Activated naive CD8-positive, alpha-beta T cell treated with anti-CD3 and anti-CD28 coated beads, Interleukin-2, amount 50 U/mL, for 16 hours (primary cell): ENCODE data around the gene CFAP52.
A peak's percentile ranks its signal among the peaks of the same experiment; 100 is the strongest.
"Not testable (repeated sequence)": the region's sequence is repeated elsewhere in the genome, so short reads cannot be mapped to it uniquely, and the experiment has no call there.

Experiments
- DNase-seq: peaks from one replicate; pipeline ENCODE4 v3.0.0-alpha.2; 2020; ENCODE audit warnings: low read depth, low spot score

The CFAP52 gene, protein sequence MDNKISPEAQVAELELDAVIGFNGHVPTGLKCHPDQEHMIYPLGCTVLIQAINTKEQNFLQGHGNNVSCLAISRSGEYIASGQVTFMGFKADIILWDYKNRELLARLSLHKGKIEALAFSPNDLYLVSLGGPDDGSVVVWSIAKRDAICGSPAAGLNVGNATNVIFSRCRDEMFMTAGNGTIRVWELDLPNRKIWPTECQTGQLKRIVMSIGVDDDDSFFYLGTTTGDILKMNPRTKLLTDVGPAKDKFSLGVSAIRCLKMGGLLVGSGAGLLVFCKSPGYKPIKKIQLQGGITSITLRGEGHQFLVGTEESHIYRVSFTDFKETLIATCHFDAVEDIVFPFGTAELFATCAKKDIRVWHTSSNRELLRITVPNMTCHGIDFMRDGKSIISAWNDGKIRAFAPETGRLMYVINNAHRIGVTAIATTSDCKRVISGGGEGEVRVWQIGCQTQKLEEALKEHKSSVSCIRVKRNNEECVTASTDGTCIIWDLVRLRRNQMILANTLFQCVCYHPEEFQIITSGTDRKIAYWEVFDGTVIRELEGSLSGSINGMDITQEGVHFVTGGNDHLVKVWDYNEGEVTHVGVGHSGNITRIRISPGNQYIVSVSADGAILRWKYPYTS

DNA sequence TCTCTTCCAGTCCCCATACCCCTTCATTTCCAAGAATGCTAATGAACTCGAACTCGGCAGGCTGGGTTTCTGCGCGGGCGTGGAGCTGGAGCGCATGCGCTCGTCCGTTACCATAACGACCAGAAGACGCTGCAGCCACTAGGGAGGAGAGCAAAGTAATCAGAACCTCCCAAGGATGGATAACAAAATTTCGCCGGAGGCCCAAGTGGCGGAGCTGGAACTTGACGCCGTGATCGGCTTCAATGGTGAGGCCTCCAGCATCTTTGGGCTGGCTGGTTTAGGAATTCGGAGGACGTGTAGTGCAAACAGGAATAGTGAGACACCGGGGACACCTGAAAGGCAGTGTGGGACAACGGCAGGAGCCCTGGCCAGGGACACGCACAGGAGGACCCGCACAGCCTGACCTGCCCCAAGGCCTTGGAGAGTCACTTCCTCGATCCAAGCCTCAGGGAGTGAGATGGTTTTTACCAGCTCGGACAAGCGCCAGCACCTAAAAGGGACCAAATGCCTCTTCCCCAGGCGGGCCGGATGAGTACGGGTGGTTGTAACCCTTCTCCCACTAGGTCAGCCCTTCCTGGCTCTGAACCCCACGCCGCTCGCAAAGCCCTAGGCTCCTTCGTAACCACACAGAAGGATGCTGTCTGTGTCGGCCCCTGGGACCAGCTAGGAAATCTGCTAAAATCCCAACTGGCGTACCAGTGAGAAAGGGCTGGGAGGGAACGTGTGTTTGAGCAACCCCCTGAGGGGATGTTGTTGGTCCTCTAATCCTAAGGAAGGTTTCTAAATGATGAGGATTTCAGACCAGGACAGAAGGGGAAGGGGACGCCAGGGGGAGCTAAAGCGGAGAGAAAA lies at the start of gene CFAP52:
CFAP52 (plus strand) TSS at position 122 of the 852 bp plus-strand sequence; CDS start at position 176, 54 bp downstream.
- DNase-seq: peak; percentile 45

DNA sequence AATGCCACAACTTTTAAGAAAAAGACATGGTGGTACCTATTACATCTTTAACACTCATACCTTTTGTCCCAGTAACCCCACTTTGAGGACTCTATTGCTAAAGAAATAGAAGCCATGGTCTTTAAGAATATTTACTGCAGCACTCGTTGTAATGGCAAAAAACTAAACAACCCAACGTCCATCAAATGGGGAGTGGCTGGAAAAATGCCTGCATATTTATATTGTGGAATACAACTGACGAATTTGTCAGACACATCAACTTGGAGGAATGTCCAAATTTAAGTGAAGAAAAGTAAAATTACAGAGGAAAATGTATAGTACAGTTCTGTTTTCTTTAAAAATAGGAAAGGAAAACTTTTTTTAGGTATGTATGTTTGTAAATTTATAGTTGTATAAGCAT lies 48.7 kb upstream of the CFAP52 start:
- no peak for DNase-seq

DNA sequence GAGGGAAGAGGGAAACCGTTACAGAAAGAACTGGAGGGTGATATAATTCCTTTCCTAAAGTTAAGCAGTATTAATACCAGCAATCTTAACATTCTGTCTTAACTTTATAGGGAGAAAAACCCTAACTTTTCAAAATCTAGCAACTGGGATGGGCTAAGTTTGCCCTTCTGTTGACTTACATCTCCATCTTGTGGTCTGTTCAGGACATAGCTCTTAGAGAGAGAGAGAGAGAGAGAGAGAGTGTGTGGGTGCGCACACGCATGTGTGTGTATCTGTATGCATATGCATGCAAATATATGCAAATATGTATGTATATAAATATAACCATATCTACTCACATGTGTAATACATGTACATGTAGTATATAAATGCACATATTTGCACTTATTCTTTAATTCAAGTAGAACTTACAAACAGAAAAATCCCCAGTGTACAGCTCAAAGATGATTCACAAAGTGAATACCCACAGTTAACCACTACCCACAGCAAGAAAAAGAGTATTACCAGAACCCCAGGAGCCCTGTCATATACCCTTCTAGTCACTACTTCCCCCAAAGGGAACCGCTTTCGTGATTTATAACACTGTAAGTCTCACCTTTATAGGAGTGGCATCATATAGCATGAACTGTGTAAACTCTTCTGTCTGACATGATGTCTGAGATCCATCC lies 47.3 kb upstream of the CFAP52 start:
- no peak for DNase-seq

DNA sequence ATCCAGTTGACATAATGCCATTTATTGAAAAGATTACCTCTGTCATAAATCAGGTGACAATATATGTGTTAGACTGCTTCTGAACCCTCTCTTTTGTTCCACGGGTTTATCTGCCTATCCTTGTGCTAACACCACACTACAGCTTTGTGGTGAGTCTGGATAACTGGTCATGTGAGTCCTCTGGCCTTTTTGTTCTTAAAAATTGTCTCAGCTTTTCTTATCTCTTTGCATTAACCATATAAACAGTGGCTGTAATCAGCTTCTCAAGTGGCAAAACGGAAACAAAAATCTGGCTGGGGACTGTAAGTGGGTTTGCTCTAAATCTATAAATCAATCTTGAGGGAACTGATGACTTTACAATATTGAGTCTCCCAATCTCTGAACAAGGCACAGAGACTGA lies 45.4 kb upstream of the CFAP52 start:
- DNase-seq: no peak

DNA sequence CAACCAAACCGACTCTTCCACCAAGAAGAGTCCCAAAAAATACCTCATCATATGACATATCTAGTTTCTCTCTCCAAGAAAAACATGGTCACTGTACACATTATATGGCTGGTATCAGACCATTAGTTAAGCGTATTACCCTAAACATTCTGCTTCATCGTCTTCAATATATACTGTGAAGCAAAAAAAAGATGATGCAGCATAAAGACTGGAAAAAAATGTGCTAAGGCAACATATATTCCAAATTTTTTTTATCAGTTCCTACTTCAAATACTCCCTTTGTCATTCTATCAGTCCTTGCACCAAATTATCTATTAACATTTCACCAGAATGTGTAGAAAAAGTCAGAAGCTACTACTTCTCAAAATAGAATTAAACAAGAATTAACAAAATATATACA lies 43.7 kb upstream of the CFAP52 start:
- DNase-seq: no peak

DNA sequence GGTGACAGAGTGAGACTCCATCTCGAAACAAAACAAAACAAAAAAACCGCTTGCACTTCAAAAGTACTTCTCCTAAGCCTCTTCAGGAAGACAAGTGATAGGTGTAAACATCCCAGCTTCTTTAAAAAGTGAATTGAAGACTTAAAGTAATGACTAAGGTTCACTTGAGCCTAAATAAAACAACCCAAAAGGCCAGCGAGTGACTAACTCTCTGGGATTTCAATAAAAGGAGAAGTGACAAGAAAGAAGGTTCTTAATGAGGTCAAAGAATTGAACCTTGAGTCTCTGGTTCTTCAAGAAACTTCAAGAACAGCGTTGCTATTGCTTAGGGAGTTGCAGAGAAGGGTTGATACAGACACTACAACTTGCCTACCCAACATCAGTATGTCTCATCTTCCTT lies 43.0 kb upstream of the CFAP52 start:
- DNase-seq: no peak

DNA sequence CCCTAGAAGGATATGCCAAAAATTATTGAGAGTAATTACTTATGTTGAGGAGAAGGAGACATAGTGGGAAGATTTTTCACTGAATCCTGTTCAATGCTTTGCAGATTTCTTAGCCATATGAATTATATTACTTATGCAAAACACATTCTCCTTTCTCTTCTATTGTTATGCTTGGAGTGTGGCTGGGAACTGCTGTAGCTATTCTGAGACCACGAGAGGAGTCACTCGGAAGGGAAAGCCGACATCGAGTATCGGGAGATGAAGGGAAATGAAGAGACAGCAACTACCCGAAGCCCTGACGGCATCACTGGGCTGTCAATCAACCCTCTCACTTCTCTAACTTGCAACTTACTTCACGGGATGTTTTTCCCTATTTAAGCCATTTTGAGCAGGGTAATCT lies 40.4 kb upstream of the CFAP52 start:
- DNase-seq: no peak

DNA sequence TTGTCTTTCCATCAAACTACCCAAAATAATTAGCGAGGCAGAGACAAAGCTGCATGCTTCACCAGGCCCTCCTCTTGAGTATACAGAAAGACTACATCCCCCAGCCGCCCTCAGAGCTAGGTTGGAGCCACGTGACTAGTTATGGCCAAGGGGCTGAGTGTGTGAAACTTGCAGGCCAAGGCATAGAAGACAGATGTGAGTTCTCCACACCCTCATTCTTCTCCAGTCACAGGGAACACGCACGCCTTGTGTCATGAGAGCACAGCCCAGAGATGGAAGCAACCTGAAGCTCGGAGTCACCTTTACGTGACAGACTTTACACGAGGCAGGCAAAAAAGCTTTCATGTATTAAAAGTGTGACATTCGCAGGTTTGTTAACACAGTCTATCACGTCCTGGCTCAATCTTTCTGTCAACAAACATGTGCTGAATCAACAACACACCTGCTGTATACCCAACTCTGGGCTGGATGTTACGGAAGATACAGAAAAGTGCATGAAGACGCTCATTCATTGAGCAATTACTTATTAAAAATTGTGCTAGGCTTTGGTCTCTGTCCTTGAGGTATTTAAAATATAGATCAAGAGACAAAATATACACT lies 39.2 kb upstream of the CFAP52 start:
- no peak for DNase-seq

DNA sequence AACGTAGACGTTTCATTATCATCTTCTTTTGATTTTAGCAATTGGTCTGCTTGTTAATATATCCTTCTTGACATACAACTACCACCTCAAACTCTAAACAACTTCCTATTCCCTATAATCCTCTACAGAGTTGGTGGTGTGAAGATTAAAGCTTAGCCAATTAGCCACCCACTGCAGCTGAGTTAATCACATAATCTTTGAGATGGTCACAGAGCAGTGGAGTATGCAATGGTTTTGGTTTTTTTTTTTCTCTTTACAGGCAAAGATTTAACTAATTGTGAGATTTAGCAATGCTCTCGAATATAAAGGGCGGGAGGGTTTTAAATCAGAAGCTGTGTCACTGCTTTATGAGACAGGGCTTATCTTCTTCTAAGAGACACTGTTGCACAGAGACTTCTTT lies 37.8 kb upstream of the CFAP52 start:
- DNase-seq: no peak

DNA sequence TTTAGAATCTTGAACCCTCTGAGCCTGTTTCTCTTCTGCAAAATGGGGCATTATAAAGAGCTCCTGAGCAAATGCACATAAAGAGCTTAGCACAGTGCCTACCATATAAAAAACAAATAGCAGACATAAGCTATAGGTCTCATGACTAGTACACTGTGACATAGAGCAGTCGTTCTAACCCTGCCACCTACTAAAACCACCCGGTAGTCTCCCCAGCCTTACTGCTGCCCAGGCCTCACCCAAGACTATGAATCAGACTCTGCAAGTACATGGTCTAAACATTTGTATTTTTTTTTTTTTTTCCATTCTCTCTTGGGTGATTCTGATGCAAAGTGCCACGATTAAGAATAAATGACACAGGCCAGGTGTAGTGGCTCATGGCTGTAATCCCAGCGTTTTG lies 34.7 kb upstream of the CFAP52 start:
- no peak for DNase-seq

DNA sequence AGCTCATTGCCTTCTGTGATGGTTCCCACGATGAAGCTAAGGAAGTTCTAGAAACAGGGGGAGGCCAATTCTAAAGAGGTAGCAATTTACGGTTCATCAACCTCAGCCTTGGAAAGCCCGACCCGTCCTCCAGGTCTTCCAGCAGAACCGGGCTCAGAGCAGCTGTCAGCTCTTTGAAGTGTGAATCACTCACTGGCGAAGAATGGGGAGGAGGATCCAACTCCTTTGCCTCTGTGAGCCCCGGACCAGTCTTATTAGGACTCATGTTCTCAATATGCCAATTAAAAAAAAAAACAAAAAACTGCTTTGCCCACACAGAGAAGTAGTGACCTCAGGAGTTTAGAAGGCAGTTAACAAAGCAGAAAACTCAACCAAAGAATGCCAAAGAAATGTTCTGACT lies 32.2 kb upstream of the CFAP52 start:
- DNase-seq: no peak

DNA sequence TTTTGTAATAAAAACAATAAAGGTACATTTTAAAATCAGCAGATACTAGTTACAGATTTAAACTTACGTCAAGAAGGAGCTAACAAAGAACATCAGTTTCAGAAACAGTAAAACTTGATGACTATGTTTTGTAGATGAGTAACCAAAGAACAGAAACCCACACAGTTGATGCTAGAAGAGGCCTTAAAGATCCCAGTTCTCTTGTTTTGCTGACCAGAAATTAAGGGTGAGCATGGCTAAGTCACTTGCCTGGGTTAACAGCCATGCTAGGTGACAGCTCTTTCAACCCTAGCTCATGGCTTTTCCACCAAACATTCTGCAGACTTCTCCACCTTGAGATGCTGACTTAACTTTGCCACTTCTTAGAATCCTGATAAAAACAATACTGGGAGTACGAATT lies 27.2 kb upstream of the CFAP52 start:
- DNase-seq: no peak

DNA sequence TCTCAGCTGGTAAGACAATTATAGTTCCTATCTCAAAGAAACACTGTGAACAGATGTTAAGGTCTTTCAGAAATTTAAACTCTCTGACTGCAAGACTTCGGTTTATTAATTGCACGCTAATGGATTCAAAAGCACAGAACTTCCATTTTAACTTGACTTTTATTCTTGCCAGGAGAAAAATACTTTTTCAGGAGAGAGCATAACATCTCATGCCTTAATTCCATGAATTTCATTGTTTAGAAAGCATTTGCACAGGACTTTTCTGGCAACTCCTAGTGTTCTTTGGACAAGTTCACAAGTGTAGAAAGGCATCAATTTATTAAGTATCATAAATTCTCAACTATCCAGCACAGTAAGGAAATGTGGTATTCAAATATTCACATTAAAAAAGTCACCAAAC lies 23.3 kb upstream of the CFAP52 start:
- DNase-seq: no peak

DNA sequence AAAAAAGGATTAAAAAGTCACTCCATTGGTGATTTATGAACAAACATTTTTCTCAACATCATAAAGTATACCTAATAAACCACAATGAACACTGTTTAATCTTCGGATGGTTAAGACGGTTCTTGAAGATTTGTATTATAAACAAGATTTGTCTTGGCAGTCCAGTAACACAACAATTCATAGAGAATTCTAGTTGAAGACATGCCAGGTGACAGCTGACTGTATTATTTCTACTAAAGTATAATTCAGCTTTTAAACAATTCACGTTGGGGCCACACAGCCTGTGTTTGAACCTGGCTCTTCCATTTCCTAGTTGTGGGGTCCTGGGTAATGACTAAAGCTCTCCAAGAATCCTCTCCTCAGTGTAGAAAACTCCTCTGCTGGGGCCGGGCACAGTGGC lies 22.8 kb upstream of the CFAP52 start:
- DNase-seq: no peak

DNA sequence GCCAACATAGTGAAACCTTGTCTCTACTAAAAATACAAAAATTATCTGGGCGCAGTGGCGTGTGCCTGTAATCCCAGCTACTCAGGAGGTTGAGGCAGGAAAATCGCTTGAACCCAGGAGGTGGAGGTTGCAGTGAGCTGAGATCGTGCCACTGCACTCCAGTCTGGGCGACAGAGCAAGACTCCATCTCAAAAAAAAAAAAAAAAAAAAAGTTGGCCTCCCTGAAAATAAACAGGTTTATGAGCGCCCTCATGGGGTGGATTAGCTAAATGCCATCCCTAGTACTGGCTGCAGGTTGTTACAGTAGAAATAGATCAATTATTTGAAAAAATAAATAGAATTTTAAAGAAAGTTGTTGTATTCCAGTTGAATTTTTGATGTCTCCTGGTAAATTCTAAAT lies 21.7 kb upstream of the CFAP52 start:
- DNase-seq: not testable (repeated sequence)

DNA sequence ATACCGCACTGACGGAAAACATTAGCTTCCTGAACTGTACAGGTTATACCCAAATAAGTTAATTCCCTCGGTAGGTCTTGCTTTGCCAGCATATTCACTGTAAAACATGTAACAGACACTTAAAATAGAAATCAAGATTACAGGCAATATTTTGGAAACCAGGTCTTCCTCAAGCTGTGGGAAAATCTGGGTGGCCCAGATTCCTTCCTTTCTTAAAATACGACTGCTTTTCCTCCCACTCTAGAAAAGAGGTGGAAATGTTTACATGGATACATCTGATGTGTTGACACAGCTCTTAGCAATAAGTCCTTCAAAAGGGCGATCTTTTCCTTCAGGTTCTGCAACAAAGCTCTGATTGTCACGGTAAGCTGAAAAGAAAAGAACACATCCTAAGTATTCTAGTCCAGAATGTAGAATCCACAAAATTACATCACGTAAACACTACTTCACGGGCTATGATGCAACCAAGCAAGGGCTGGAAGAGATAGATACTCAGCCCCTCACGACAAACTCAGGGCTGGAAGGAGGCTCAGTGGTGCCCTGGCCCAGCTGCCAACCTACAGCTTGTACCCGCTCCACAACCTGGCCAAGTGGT lies 19.2 kb upstream of the CFAP52 start:
- no peak for DNase-seq

DNA sequence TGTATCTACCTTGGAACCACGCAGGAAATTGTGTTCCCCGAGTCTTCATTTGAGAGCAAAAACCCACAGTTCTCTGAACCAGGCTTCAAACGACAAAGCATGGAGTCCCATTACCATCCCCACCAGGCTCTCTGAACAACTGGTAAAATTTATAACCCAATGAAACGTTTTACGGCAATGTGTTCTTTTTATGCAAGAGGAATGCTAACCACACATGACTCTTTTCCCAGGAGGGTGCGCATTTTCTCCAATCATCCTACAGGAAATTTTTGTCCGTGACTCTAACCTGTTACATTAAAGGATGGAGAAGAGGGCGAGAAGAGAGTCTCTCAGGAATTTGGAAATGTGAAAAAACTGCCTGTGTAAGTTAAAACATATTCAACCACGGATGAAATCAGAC lies 18.6 kb upstream of the CFAP52 start:
- DNase-seq: no peak

DNA sequence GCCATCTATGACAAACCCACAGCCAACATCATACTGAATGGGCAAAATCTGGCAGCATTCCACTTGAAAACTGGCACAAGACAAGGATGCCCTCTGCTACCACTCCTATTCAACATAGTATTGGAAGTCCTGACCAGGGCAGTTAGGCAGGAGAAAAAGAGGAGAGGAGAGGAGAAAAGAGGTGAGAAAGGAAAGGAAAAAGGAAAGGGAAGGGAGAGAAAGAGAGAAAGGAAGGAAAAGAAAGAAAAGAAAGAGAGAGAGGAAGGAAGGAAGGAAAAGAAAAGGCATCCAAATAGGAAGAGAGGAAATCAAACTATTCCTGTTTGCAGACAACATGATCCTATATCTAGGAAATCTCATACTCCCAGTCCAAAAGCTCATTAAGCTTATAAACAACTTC lies 12.3 kb upstream of the CFAP52 start:
- DNase-seq: no peak

DNA sequence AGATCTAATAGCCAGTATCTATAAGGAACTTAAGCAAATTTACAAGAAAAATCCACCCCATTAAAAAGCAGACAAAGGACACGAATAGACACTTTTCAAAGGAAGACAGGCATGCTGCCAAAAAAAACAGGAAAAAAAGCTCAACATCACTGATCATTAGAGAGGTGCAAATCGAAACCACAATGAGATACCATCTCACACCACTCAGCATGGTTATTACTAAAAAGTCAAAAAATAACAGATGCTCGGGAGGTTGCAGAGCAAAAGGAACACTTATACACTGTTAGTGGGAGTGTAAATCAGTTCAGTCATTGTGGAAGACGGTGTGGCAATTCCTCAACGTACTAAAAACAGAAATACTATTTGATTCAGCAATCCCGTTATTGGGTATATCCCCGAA lies 10.4 kb upstream of the CFAP52 start:
- no peak for DNase-seq

DNA sequence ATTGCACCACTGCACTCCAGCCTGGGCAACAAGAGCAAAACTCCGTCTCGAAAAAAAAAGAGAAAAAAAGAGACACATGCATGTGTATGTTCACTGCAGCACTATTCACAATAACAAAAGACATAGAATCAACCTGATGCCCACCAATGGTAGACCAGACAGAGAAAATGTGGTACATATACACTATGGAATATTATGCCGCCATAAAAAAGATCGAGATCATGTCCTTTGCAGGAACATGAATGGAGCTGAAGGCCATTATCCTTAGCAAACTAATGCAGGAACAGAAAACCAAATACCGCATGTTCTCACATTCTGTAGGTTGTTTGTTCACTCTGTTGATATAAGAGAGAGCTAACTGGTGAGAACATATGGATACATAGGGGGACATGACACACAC lies 9.7 kb upstream of the CFAP52 start:
- DNase-seq: not testable (repeated sequence)

DNA sequence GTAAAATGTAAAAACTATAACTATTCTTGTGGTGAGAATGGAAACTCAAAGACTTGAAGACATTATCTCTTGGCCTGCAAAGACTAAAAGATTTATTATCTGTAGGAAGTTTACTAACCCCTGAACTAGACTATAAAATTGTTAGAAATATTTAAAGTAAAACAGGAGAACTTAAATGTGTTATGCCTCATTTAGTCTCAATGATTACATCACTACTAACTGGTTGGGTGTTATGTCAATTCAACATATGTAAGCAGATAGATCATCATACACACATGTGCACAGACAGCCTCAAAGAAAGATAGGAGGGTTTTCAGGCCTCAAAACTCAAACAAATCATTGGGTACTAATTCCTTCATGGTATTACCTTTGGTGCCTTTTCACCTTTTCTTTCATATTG lies 8.4 kb upstream of the CFAP52 start:
- DNase-seq: no peak
